ENCODE results near the gene CST3.
A peak's percentile ranks its signal among the peaks of the same experiment; 100 is the strongest.

CST3 gene

DNA sequence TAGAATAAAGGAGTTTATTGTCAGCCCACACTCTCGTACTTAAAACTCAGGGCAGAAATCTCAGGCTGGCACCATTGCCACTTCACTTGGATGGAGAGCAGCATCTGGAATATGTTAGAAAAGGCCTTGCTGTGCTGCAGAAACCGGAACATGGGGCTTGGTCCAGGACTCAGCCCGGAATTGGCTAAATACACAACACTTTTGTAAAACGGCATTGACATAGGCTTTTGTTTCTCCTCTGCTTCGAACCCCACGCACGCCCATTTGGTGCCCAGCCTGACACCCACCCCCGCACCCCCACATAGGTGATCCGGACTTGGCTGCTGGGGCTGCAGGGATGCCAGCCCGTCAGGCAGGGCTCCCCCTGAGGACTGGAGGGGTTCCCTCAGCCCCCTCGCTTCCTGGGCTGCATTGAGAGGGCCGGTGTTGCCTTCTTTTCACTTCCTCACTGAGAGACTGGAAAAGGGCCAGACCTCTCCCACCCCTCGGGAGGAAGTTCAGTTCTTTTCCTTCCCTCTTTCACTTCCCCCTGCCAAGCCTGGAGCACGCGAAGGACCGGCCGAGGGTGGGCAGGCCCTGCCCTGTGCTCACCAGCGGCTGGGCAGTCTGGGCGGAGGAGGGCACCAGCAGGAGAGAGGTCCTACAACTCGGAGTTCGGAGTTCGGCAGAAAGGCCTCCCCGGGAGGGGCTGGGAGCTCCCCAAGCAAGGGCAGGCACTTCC lies 17.9 kb upstream of the CST3 start:
- DNase-seq = peak; percentile 69 to 85
- no peaks in the 10 kb centered on the region for H3K27me3 ChIP-seq
- H3K9me3 ChIP-seq = no peaks in the 10 kb centered on the region
- H3K4me1 ChIP-seq = peaks cover 0 to 11% (median 4%) of the 10 kb centered on the region in 4 donors
- peak overlapping the region in 1 of 2 donors; percentile 40 for H3K27ac ChIP-seq
- TF ChIP-seq, protein P1, sequence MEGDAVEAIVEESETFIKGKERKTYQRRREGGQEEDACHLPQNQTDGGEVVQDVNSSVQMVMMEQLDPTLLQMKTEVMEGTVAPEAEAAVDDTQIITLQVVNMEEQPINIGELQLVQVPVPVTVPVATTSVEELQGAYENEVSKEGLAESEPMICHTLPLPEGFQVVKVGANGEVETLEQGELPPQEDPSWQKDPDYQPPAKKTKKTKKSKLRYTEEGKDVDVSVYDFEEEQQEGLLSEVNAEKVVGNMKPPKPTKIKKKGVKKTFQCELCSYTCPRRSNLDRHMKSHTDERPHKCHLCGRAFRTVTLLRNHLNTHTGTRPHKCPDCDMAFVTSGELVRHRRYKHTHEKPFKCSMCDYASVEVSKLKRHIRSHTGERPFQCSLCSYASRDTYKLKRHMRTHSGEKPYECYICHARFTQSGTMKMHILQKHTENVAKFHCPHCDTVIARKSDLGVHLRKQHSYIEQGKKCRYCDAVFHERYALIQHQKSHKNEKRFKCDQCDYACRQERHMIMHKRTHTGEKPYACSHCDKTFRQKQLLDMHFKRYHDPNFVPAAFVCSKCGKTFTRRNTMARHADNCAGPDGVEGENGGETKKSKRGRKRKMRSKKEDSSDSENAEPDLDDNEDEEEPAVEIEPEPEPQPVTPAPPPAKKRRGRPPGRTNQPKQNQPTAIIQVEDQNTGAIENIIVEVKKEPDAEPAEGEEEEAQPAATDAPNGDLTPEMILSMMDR (IDR thresholded peaks at IDR 0.05) = no peak
- no peaks in the 10 kb centered on the region for H3K36me3 ChIP-seq
- peak overlapping the region in 1 of 2 donors; percentile 3 for H3K4me3 ChIP-seq
- intact Hi-C loops (cut with DNase I; ENCODE audit: low total_unique reads) = no loop called here

DNA sequence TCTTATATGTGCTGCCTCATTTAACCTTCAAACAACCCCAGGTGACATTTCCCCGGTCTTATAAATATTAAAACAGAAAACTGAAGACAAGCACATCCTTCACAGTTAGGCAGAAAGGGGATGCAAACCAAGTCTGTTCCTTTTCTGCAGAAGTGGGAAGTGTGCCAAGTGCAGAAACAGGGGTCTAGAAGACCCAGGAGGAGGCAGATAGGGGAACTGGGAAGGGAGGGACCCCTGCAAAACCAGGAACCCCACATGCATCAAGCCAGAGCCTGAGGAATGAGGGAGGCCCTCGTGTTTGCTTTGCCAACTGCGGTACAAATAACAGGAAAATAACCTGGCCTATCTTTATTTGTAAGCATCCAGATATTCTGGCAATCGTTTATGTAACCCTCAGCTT lies 17.0 kb upstream of the CST3 start:
- TF ChIP-seq, protein P1 (IDR thresholded peaks at IDR 0.05) = no peak
- Histone ChIP-seq H3K36me3 (no peaks in the 10 kb centered on the region), H3K27me3 (no peaks in the 10 kb centered on the region), H3K4me3 (no peak overlapping the region), H3K27ac (no peak overlapping the region), H3K4me1 (peaks cover 0 to 11% (median 4%) of the 10 kb centered on the region in 4 donors), H3K9me3 (no peaks in the 10 kb centered on the region)
- intact Hi-C loops (cut with DNase I; ENCODE audit: low total_unique reads) = no loop called here
- no peak for DNase-seq

DNA sequence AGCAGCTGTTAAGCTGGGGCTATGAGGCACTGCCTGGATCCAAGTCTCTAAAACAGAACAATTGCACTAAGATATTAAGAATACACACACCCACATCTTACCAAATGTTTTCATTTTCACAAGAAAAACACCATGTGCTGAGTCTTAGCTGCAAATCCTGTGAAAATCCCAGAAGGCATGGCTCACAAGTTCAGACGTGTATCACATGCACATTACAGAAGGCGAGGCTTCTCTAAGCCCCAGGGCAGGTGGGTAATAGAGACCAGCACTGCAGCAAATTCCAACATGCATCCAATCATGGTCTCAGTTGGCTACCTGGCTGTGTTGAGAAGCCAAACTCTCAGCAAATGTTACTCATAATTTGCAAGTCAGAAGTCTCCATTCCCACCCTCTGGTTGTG lies 16.2 kb upstream of the CST3 start:
- DNase-seq = no peak
- intact Hi-C loops (cut with DNase I; ENCODE audit: low total_unique reads) = no loop called here
- Histone ChIP-seq H3K4me1 (peaks cover 0 to 11% (median 4%) of the 10 kb centered on the region in 4 donors), H3K4me3 (no peak overlapping the region), H3K27ac (no peak overlapping the region), H3K27me3 (no peaks in the 10 kb centered on the region), H3K36me3 (no peaks in the 10 kb centered on the region), H3K9me3 (no peaks in the 10 kb centered on the region)
- TF ChIP-seq, protein P1 (IDR thresholded peaks at IDR 0.05) = no peak

DNA sequence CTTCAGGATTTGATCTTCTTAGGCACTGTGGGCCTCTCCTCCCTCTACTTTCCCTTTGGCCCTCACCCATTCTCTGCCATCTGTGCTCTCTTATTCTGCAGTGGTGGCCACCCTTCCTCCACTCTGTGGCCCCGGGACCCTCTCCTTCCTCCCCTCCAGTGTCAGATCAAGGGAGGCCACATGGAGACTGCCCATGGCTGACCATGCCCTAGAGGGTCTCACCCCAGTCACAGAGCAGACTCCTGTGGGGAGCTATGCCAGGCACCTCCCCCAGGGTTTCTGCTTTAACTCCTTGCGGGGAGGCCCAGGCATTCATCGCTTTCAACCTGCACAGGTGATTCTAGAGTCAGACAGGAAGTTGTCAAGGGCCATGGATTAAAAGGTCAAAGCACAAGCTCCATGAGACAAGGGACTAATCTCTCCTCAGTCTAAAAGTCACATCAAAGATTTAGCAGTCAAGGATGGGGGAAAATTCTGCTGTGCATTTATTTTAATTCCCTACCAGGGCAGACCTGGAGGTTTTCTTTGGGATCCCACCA lies 15.7 kb upstream of the CST3 start:
- H3K27ac ChIP-seq = no peak overlapping the region
- intact Hi-C loops (cut with DNase I; ENCODE audit: low total_unique reads) = no loop called here
- TF ChIP-seq, protein P1 (IDR thresholded peaks at IDR 0.05) = no peak
- no peaks in the 10 kb centered on the region for H3K9me3 ChIP-seq
- no peaks in the 10 kb centered on the region for H3K27me3 ChIP-seq
- H3K4me3 ChIP-seq = no peak overlapping the region
- no peak for DNase-seq
- H3K36me3 ChIP-seq = no peaks in the 10 kb centered on the region
- peaks cover 0 to 11% (median 4%) of the 10 kb centered on the region in 4 donors for H3K4me1 ChIP-seq

DNA sequence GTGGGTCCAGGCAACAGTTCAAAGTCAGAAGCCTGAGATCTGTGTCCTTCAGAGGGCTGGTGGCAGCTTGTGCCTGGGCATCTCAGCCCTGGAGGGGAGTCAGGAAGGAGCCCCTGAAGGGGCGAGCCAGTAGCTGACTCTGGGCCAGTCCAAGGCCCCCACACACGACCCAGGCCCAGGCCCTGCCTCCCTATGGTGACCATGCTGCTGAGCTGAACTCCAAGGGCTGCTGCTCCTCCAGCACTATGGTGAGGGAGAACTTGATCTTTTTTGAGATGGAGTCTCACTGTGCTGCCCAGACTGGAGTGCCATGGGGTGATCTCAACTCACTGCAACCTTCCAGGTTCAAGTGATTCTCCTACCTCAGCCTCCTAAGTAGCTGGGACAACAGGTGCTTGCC lies 15.2 kb upstream of the CST3 start:
- Histone ChIP-seq H3K27me3 (no peaks in the 10 kb centered on the region), H3K4me1 (peaks cover 0 to 11% (median 4%) of the 10 kb centered on the region in 4 donors), H3K9me3 (no peaks in the 10 kb centered on the region), H3K36me3 (no peaks in the 10 kb centered on the region), H3K27ac (no peak overlapping the region), H3K4me3 (no peak overlapping the region)
- DNase-seq = no peak
- TF ChIP-seq, protein P1 (IDR thresholded peaks at IDR 0.05) = no peak
- intact Hi-C loops (cut with DNase I; ENCODE audit: low total_unique reads) = no loop called here

Measured in tibial artery (tissue), 4 donors.